IMR-90 (cell line): Measurements from ENCODE around the gene WDFY2. TPM values are rescaled to one million over a fixed set of nuclear protein-coding genes. Genes with fewer than 3 reads are reported as not detected.
A peak's percentile ranks its signal among the peaks of the same experiment; 100 is the strongest.

ENCODE experiments used
- ATAC-seq: fragments of 200-7000 bp; cut with Tn5 transposase; 2 replicates; pipeline ENCODE4 v1.9.1; 2020; ENCODE audit warnings: low read depth, mild to moderate bottlenecking, moderate library complexity
- BruUV-seq: library from RNA; stranded (reverse); fragments of 400-500 nt; replicated peaks from 2 replicates; lab custom pipeline; 2021; lab: Mats Ljungman, UMichigan
- CTCF ChIA-PET: fragments of 300-600 bp; formaldehyde crosslinking; extraction: SDS; loops from one replicate; lab custom pipeline; 2021; ENCODE audit warnings: antibody characterized with exemption; lab: Yijun Ruan, JAX
- POLR2A ChIA-PET: fragments of 300-600 bp; sonication (Branson Sonifier 250); formaldehyde crosslinking; loops from one replicate; lab custom pipeline; 2022; ENCODE audit warnings: antibody characterized with exemption; ENCODE audit not compliant: unreplicated experiment; lab: Charles Lee
- DNase-seq: peaks from one replicate; pipeline ENCODE4 v3.0.0; 2013
- H2AFZ ChIP-seq: replicated peaks from 2 replicates; pipeline ENCODE3; 2013; ENCODE audit warnings: low read length, mild to moderate bottlenecking; ENCODE audit not compliant: poor library complexity
- H2AK5ac ChIP-seq: 2 replicates; pipeline ENCODE4 v1.6.1; 2013; ENCODE audit warnings: low read depth, low read length, inconsistent platforms
- H2AK9ac ChIP-seq: replicated peaks from 2 replicates; pipeline ENCODE3; 2013; ENCODE audit warnings: mild to moderate bottlenecking, low read depth, low read length, moderate library complexity; ENCODE audit not compliant: poor library complexity
- H2BK120ac ChIP-seq: 2 replicates; pipeline ENCODE4 v1.6.1; 2013; ENCODE audit warnings: low read depth, low read length, inconsistent platforms
- H2BK15ac ChIP-seq: 3 replicates; pipeline ENCODE4 v1.6.1; 2013; ENCODE audit warnings: low read depth, low read length, inconsistent platforms
- H2BK20ac ChIP-seq: 2 replicates; pipeline ENCODE4 v1.6.1; 2013; ENCODE audit warnings: low read depth, mild to moderate bottlenecking, inconsistent platforms, low read length, moderate library complexity
- H2BK5ac ChIP-seq: 2 replicates; pipeline ENCODE4 v1.6.1; 2013; ENCODE audit warnings: mild to moderate bottlenecking, low read depth, low read length, inconsistent platforms; ENCODE audit not compliant: poor library complexity, severe bottlenecking
- H3K14ac ChIP-seq: replicated peaks from 2 replicates; pipeline ENCODE4 v1.6.1; 2013; ENCODE audit warnings: low read depth, low read length, inconsistent platforms
- H3K18ac ChIP-seq: 2 replicates; pipeline ENCODE4 v1.6.1; 2013; ENCODE audit warnings: low read depth, low read length, control low read depth
- H3K23ac ChIP-seq: 2 replicates; pipeline ENCODE4 v1.6.1; 2013; ENCODE audit warnings: low read depth, low read length, inconsistent platforms
- H3K27ac ChIP-seq: 2 replicates; pipeline ENCODE4 v1.5.1; 2013; ENCODE audit warnings: mild to moderate bottlenecking, control low read depth, low read length; ENCODE audit not compliant: insufficient read depth
- H3K27me3 ChIP-seq: 2 replicates; pipeline ENCODE4 v1.6.1; 2013; ENCODE audit warnings: low read length; ENCODE audit not compliant: control insufficient read depth, insufficient read depth
- H3K36me3 ChIP-seq: 2 replicates; pipeline ENCODE4 v1.6.1; 2013; ENCODE audit warnings: low read length, mixed read lengths; ENCODE audit not compliant: control insufficient read depth, insufficient read depth
- H3K4ac ChIP-seq: 2 replicates; pipeline ENCODE4 v1.6.1; 2013; ENCODE audit warnings: low read depth, low read length, inconsistent platforms
- H3K4me1 ChIP-seq: 2 replicates; pipeline ENCODE4 v1.6.1; 2013; ENCODE audit warnings: low read length, mixed read lengths; ENCODE audit not compliant: control insufficient read depth, insufficient read depth
- H3K4me2 ChIP-seq: 2 replicates; pipeline ENCODE4 v1.6.1; 2013; ENCODE audit warnings: low read depth, mild to moderate bottlenecking, control low read depth, low read length, moderate library complexity
- H3K4me3 ChIP-seq: 2 replicates; pipeline ENCODE4 v1.5.1; 2013; ENCODE audit warnings: low read depth, mild to moderate bottlenecking, control low read depth, low read length, moderate library complexity; ENCODE audit not compliant: insufficient read depth
- H3K56ac ChIP-seq: 2 replicates; pipeline ENCODE4 v1.6.1; 2013; ENCODE audit warnings: low read length, inconsistent platforms; ENCODE audit not compliant: insufficient read depth; ENCODE audit errors: extremely low read depth
- H3K79me1 ChIP-seq, 2 experiments: 2 replicates each; pipeline ENCODE4 v1.6.1; 2013; ENCODE audit warnings: low read length in 2 of 2, inconsistent platforms in 1 of 2, low read depth in 1 of 2
- H3K9ac ChIP-seq: 2 replicates; pipeline ENCODE4 v1.6.1; 2013; ENCODE audit warnings: low read depth, low read length, control low read depth
- H3K9me1 ChIP-seq: 2 replicates; pipeline ENCODE4 v1.6.1; 2013; ENCODE audit warnings: low read length, inconsistent platforms; ENCODE audit not compliant: insufficient read depth
- H3K9me3 ChIP-seq: 2 replicates; pipeline ENCODE4 v1.6.1; 2013; ENCODE audit warnings: low read length; ENCODE audit not compliant: control insufficient read depth, insufficient read depth
- H4K20me1 ChIP-seq: 2 replicates; pipeline ENCODE4 v1.6.1; 2013; ENCODE audit warnings: low read length, inconsistent platforms; ENCODE audit not compliant: insufficient read depth
- H4K5ac ChIP-seq: 2 replicates; pipeline ENCODE4 v1.6.1; 2013; ENCODE audit warnings: mild to moderate bottlenecking, low read depth, low read length, control low read depth
- H4K8ac ChIP-seq, 2 experiments: 2 replicates each; pipeline ENCODE4 v1.6.1; 2013; ENCODE audit warnings: low read depth in 2 of 2, low read length in 2 of 2, control low read depth in 1 of 2, inconsistent platforms in 1 of 2
- H4K91ac ChIP-seq: 2 replicates; pipeline ENCODE4 v1.6.1; 2013; ENCODE audit warnings: low read depth, low read length, inconsistent platforms; ENCODE audit not compliant: insufficient read depth
- CHD1 ChIP-seq: IDR thresholded peaks from 2 replicates; pipeline ENCODE4 v1.6.1; 2012; ENCODE audit warnings: low read depth, low read length, improper control_type of control experiment
- ELK1 ChIP-seq: fragments of 150-350 bp; IDR thresholded peaks from 2 replicates; pipeline ENCODE4 v1.6.1; 2016; ENCODE audit warnings: low read depth, mild to moderate bottlenecking, low read length, moderate library complexity, borderline replicate concordance
- FOS ChIP-seq: fragments of 150-350 bp; IDR thresholded peaks from 2 replicates; pipeline ENCODE4 v1.6.1; 2016; ENCODE audit warnings: low read depth, low read length
- MAZ ChIP-seq: IDR thresholded peaks from 2 replicates; pipeline ENCODE4 v1.6.1; 2012; ENCODE audit warnings: low read depth, mild to moderate bottlenecking, low read length, improper control_type of control experiment, moderate library complexity, borderline replicate concordance
- MXI1 ChIP-seq: IDR thresholded peaks from 2 replicates; pipeline ENCODE4 v1.6.1; 2012; ENCODE audit warnings: low read depth, mild to moderate bottlenecking, low read length, moderate library complexity, borderline replicate concordance
- POLR2A ChIP-seq: IDR thresholded peaks from 2 replicates; pipeline ENCODE4 v1.6.1; 2012; ENCODE audit warnings: mild to moderate bottlenecking, low read depth, low read length
- RCOR1 ChIP-seq: IDR thresholded peaks from 2 replicates; pipeline ENCODE4 v1.6.1; 2012; ENCODE audit warnings: mild to moderate bottlenecking, low read length, improper control_type of control experiment; ENCODE audit not compliant: insufficient replicate concordance
- RFX5 ChIP-seq: IDR thresholded peaks from 2 replicates; pipeline ENCODE4 v1.8.0; 2012; ENCODE audit warnings: low read depth, mild to moderate bottlenecking, low read length, moderate library complexity
- SMC3 ChIP-seq: fragments of 150-350 bp; IDR thresholded peaks from 2 replicates; pipeline ENCODE4 v1.6.1; 2016; ENCODE audit warnings: low read depth, mild to moderate bottlenecking, antibody characterized with exemption, low read length, moderate library complexity
- WGBS, 2 experiments: methylation state at CpG; one replicate each; pipeline versions ENCODE4 v1.1.5 to v1.1.7; 2013; ENCODE audit warnings: missing lambda C conversion rate in 2 of 2; ENCODE audit not compliant: insufficient read length in 1 of 2; ENCODE audit errors: extremely low coverage in 2 of 2; 5-methylcytosine and 5-hydroxymethylcytosine counted together
- dilution Hi-C: fragments of 300-500 bp; cut with HindIII; formaldehyde crosslinking; loops from one replicate; pipeline ENCODE4 v1.14.3; 2018; ENCODE audit warnings: low sequenced_read_pairs; ENCODE audit not compliant: unreplicated experiment
- in situ Hi-C: fragments of 300-500 bp; cut with MboI; formaldehyde crosslinking; loops from 3 replicates; pipeline ENCODE4 v1.14.3; 2019; ENCODE audit warnings: low sequenced_read_pairs, inconsistent platforms, mixed read lengths
- intact Hi-C: fragments of 100-400 bp; cut with micrococcal nuclease; formaldehyde crosslinking; loops from 2 replicates; pipeline ENCODE4 v1.10.0; 2022
- polyA plus RNA-seq, 3 experiments: library from polyadenylated mRNA; depleted of rRNA; stranded (reverse); fragments of >200 nt; gene quantifications; 2 replicates each; pipeline ENCODE4 v1.2.3, GENCODE V29; 2012; ENCODE audit warnings: low replicate concordance in 1 of 3
- total RNA-seq: library from RNA; depleted of rRNA; stranded (reverse); fragments of >200 nt; gene quantifications from 2 replicates; pipeline ENCODE4 v1.2.3, GENCODE V29; 2012
- TF ChIP-seq, protein P1 (sequence below): fragments of 150-350 bp; IDR thresholded peaks from 2 replicates; pipeline ENCODE4 v1.6.1; 2017; ENCODE audit warnings: mild to moderate bottlenecking, antibody characterized with exemption, low read length, low read depth
- TF ChIP-seq, protein P2 (sequence below): conservative IDR thresholded peaks from 2 replicates; pipeline ENCODE4 v1.5.1; 2012; ENCODE audit warnings: mild to moderate bottlenecking, low read depth, low read length, improper control_type of control experiment

WDFY2 gene
- total and polyA plus RNA-seq, 2 of the 4 experiments (the other 2 are of a cell fraction), result 4.3 to 5.4 TPM

- Histone ChIP-seq H3K79me1 (peaks cover 30 to 38% of the 10 kb centered on the region in 2 experiments), H2BK20ac (no peak overlapping the region), H3K9me1 (0 out of 2 replicates have a peak, but pooled peaks cover 4% of the 10 kb centered on the region), H3K9me3 (no peaks in the 10 kb centered on the region), H2AK9ac (no peak overlapping the region), H3K27ac (no peak overlapping the region), H3K4ac (no peak overlapping the region), H4K8ac (no peak overlapping the region), H3K9ac (no peak overlapping the region), H3K18ac (no peak overlapping the region), H3K14ac (0 out of 2 replicates have a peak overlapping the region, but pooled peaks have one; percentile 37), H3K56ac (no peak overlapping the region), H3K4me1 (no peaks in the 10 kb centered on the region), H3K36me3 (no peaks in the 10 kb centered on the region), H4K91ac (no peak overlapping the region), H3K27me3 (no peaks in the 10 kb centered on the region), H3K4me3 (no peak overlapping the region), H2BK5ac (no peak overlapping the region), H2BK15ac (no peak overlapping the region), H4K20me1 (no peaks in the 10 kb centered on the region), H2BK120ac (no peak overlapping the region), H4K5ac (no peak overlapping the region), H3K23ac (no peak overlapping the region), H3K4me2 (no peak overlapping the region), H2AFZ (no peak overlapping the region), H2AK5ac (no peak overlapping the region)
- ChIA-PET POLR2A (no interaction called here), CTCF (no interaction called here)
- in situ Hi-C loops (no loop called here), dilution Hi-C loops (no loop called here), intact Hi-C loops (no loop called here)
- BruUV-seq, result no TSS peak
- TF ChIP-seq, protein P1, sequence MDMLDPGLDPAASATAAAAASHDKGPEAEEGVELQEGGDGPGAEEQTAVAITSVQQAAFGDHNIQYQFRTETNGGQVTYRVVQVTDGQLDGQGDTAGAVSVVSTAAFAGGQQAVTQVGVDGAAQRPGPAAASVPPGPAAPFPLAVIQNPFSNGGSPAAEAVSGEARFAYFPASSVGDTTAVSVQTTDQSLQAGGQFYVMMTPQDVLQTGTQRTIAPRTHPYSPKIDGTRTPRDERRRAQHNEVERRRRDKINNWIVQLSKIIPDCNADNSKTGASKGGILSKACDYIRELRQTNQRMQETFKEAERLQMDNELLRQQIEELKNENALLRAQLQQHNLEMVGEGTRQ, result no peak
- no peak for TF ChIP-seq MXI1
- TF ChIP-seq, protein P2, sequence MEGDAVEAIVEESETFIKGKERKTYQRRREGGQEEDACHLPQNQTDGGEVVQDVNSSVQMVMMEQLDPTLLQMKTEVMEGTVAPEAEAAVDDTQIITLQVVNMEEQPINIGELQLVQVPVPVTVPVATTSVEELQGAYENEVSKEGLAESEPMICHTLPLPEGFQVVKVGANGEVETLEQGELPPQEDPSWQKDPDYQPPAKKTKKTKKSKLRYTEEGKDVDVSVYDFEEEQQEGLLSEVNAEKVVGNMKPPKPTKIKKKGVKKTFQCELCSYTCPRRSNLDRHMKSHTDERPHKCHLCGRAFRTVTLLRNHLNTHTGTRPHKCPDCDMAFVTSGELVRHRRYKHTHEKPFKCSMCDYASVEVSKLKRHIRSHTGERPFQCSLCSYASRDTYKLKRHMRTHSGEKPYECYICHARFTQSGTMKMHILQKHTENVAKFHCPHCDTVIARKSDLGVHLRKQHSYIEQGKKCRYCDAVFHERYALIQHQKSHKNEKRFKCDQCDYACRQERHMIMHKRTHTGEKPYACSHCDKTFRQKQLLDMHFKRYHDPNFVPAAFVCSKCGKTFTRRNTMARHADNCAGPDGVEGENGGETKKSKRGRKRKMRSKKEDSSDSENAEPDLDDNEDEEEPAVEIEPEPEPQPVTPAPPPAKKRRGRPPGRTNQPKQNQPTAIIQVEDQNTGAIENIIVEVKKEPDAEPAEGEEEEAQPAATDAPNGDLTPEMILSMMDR, result no peak
- no peak for TF ChIP-seq POLR2A
- TF ChIP-seq ELK1, result no peak
- no peak for TF ChIP-seq SMC3
- TF ChIP-seq CHD1, result no peak
- TF ChIP-seq MAZ, result no peak
- no peak for TF ChIP-seq RFX5
- no peak for TF ChIP-seq RCOR1
- no peak for TF ChIP-seq FOS
- DNase-seq, result no peak
- no CpG with 5 or more reads among the region's 2 CpGs for WGBS, 2 experiments
- ATAC-seq, result no peak
Measured at GRCh38 chr13:51689663-51689996, 105.4 kb downstream of the WDFY2 start.
